Spleen (tissue), 7 donors: Measurements from ENCODE around the gene UBAP1.

Experiments
- POLR2A ChIP-seq, 3 donors: fragments of 450-650 bp; IDR thresholded peaks; one replicate each; pipeline ENCODE4 v1.5.1; 2017; ENCODE audit warnings: antibody characterized with exemption in 3 of 3, mild to moderate bottlenecking in 1 of 3
- POLR2AphosphoS5 ChIP-seq, 3 donors: sonication (generic); formaldehyde crosslinking; IDR thresholded peaks; one replicate each; pipeline ENCODE4 v1.5.1; 2017; ENCODE audit warnings: antibody characterized with exemption in 3 of 3
- TF ChIP-seq, protein P1 (sequence below), 11 experiments: fragments of 200-600 bp in 7 of 11; fragments of 450-650 bp in 4 of 11; sonication (generic) in 4 of 11; IDR thresholded peaks in 8 of 11; conservative IDR thresholded peaks in 3 of 11; 1 replicate in 7 of 11; 2 replicates in 4 of 11; pipeline versions ENCODE4 v1.4.0 to v1.8.0; 2016 to 2021; ENCODE audit warnings: antibody characterized with exemption in 11 of 11, inconsistent platforms in 4 of 11, mild to moderate bottlenecking in 1 of 11
- donor health status: DM: no; HTN: no; CAD: no; lungs with moderate emphysema.
- donor health status: DM: no; HTN: no; CAD: no.
- donor health status: DM: no; HTN: no; CAD: no.

DNA sequence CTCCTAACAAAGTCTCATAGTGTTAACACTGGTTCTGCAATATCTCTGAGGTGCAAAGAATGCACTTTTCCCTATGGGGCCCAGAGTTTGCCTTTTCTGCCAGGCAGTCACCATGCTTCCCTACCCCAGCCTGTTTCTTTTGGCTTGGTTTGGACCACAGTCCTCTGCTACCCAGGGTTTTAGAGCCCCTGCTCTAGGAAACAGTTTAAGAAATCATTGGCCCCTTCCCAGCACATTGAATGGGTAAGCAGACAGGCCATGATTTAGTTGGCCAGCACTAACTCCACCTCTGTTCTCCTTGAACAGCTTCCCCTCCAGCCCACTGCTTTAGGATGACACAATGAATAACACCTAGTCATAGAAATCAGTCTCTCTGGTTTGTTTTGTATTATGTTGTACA lies 73.2 kb downstream of the UBAP1 start:
- TF ChIP-seq, protein P1, sequence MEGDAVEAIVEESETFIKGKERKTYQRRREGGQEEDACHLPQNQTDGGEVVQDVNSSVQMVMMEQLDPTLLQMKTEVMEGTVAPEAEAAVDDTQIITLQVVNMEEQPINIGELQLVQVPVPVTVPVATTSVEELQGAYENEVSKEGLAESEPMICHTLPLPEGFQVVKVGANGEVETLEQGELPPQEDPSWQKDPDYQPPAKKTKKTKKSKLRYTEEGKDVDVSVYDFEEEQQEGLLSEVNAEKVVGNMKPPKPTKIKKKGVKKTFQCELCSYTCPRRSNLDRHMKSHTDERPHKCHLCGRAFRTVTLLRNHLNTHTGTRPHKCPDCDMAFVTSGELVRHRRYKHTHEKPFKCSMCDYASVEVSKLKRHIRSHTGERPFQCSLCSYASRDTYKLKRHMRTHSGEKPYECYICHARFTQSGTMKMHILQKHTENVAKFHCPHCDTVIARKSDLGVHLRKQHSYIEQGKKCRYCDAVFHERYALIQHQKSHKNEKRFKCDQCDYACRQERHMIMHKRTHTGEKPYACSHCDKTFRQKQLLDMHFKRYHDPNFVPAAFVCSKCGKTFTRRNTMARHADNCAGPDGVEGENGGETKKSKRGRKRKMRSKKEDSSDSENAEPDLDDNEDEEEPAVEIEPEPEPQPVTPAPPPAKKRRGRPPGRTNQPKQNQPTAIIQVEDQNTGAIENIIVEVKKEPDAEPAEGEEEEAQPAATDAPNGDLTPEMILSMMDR (IDR thresholded peaks at IDR 0.05 in 8 of 11, conservative IDR thresholded peaks at IDR 0.05 in 3 of 11) = no peak
- no peak for TF ChIP-seq POLR2A (IDR thresholded peaks at IDR 0.05)
- TF ChIP-seq POLR2AphosphoS5 (IDR thresholded peaks at IDR 0.05) = no peak
